Measurements from ENCODE around the gene ZNF541. TPM values are rescaled to one million over a fixed set of nuclear protein-coding genes. Genes with fewer than 3 reads are reported as not detected.

ZNF541 gene
- total RNA-seq, 1 donor from 2014 or later = 0.26 TPM

DNA sequence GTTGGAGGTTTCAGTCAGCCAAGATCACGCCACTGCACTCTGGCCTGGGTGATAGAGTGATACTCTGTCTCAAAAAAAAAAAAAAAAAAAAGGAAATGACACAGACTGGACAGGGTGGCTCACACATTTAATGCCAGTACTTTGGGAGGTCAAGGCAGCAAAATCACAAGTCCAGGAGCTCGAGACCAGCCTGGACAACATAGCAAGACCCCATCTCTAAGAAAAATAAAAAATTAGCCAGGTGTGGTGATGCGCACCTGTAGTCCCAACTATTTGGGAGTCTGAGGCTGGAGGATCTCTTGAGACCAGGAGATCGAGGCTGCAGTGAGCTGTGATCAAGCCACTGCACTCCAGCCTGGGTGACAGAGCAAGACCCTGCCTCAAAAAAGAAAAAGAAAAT, 35.5 kb downstream of the ZNF541 start:
- Histone ChIP-seq H3K36me3 (no peaks in the 10 kb centered on the region), H3K9me3 (no peaks in the 10 kb centered on the region), H3K27ac (no peak overlapping the region), H3K4me3 (no peak overlapping the region), H3K4me1 (no peaks in the 10 kb centered on the region), H3K27me3 (no peaks in the 10 kb centered on the region)
- TF ChIP-seq, protein P1, sequence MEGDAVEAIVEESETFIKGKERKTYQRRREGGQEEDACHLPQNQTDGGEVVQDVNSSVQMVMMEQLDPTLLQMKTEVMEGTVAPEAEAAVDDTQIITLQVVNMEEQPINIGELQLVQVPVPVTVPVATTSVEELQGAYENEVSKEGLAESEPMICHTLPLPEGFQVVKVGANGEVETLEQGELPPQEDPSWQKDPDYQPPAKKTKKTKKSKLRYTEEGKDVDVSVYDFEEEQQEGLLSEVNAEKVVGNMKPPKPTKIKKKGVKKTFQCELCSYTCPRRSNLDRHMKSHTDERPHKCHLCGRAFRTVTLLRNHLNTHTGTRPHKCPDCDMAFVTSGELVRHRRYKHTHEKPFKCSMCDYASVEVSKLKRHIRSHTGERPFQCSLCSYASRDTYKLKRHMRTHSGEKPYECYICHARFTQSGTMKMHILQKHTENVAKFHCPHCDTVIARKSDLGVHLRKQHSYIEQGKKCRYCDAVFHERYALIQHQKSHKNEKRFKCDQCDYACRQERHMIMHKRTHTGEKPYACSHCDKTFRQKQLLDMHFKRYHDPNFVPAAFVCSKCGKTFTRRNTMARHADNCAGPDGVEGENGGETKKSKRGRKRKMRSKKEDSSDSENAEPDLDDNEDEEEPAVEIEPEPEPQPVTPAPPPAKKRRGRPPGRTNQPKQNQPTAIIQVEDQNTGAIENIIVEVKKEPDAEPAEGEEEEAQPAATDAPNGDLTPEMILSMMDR (IDR thresholded peaks at IDR 0.05) = no peak
- DNase-seq (no peak), ATAC-seq (no peak)
- intact Hi-C loops (cut with DNase I) = no loop called here

- ATAC-seq (no peak), DNase-seq (no peak)
- H3K9me3 ChIP-seq = no peaks in the 10 kb centered on the region
- TF ChIP-seq, protein P1 (IDR thresholded peaks at IDR 0.05) = no peak
- no peak overlapping the region for H3K27ac ChIP-seq
- no peak overlapping the region for H3K4me3 ChIP-seq
- H3K27me3 ChIP-seq = no peaks in the 10 kb centered on the region
- intact Hi-C loops (cut with DNase I) = no loop called here
- no peaks in the 10 kb centered on the region for H3K36me3 ChIP-seq
- no peaks in the 10 kb centered on the region for H3K4me1 ChIP-seq
These were observed 38.3 kb downstream of the ZNF541 start for GRCh38 chr19:47534628-47535027.

DNA sequence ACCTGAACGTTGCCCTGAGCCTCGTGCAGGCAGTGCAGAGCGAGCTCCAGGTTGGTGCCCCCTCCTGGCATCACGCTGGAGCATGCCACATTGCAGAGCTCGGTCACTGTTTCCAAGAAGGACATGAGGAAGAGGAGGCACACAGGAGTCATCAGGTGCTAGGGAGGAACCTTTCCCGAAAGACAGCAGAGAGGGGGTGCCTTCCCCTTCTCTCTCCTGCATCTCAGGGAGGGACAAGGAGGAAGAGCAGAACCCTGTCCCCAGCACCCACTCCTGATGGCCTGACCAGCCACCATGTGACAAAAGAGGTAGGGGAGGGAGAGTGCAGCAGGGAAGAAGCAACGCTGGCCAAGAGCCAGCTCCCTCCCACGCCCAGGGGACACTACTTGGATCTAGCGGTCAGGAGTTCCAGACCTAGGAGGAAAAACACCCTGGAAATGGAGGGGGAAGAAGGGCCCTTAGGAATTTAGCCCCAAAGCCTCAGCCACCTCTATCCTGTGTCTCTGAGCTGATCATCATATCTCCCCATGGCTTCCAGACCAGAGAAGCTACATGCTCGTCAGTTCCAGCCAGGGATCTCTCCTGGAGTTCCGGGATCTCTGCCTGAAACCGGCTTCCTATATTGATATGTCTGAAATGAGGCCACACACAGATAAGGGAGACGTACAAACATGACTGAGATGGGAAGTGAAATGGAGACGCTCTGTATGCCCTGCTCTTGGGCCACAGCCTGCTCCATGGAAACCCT, 41.1 kb downstream of the ZNF541 start:
- intact Hi-C loops (cut with DNase I) = no loop called here
- H3K4me3 ChIP-seq = no peak overlapping the region
- H3K9me3 ChIP-seq = no peaks in the 10 kb centered on the region
- H3K36me3 ChIP-seq = no peaks in the 10 kb centered on the region
- ATAC-seq (peak; percentile 76), DNase-seq (no peak)
- no peaks in the 10 kb centered on the region for H3K4me1 ChIP-seq
- TF ChIP-seq, protein P1 (IDR thresholded peaks at IDR 0.05) = no peak
- H3K27ac ChIP-seq = no peak overlapping the region
- no peaks in the 10 kb centered on the region for H3K27me3 ChIP-seq

DNA sequence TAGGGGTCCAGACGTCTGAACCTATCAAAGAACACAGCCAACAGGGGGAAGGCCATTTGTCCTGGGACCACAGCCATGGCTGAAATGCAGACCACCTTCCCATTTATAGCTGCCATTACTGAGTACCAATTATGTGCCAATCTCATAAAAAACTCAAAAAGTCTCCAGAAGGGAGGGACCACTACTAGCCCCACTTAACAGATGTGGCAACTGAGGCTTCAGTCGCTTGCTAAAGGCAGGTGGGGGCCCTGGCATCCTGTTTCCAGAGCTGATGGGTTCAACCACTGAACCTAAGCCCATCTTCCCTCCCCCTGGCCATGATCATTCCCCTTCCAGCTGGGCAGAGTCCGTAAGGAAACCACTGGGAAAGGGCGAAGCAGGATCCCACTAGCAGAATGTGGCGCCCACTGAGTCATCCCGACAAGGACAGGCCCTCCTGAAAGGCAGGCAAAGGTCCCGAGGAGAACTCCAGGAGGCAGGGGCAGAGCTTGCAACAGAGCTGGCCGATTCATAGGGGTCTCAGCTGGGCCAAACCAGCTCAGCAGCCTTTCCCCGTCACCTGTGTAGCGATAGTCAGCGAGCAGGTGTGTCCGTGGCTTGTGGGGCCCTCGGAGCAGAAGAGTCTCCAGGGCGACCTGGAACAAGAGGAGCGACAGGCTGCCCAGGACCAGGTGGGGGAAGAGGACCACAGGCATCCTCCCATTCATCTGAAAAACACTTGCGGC, 43.8 kb downstream of the ZNF541 start:
- Histone ChIP-seq H3K4me3 (no peak overlapping the region), H3K27ac (no peak overlapping the region), H3K27me3 (no peaks in the 10 kb centered on the region), H3K9me3 (no peaks in the 10 kb centered on the region), H3K36me3 (no peaks in the 10 kb centered on the region), H3K4me1 (no peaks in the 10 kb centered on the region)
- ATAC-seq (no peak), DNase-seq (no peak)
- TF ChIP-seq, protein P1 (IDR thresholded peaks at IDR 0.05) = no peak
- intact Hi-C loops (cut with DNase I) = no loop called here

DNA sequence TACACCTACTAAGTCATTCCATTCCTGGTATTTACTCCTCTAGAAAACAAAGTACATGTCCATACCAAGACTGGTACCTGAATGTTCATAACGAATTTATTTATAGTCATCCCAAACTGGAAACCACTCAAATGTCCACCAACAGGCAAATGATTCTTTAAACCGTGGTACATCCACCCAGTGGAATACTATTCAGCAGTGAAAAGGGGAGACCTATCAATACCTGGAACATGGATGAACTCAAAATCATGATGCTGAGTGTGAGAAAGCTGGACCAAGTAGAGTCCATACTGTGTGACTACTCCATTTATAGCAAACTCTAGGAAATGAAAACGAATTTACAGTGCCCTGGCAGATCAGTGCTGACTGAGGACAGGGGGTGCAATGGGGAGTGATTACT, 46.1 kb downstream of the ZNF541 start:
- no peaks in the 10 kb centered on the region for H3K36me3 ChIP-seq
- no peak overlapping the region for H3K4me3 ChIP-seq
- intact Hi-C loops (cut with DNase I) = no loop called here
- H3K4me1 ChIP-seq = peaks cover 14% of the 10 kb centered on the region
- ATAC-seq = no peak
- no peak overlapping the region for H3K27ac ChIP-seq
- no peaks in the 10 kb centered on the region for H3K9me3 ChIP-seq
- H3K27me3 ChIP-seq = no peaks in the 10 kb centered on the region
- TF ChIP-seq, protein P1 (IDR thresholded peaks at IDR 0.05) = no peak
- DNase-seq = no peak
